GM18909 (cell line): ENCODE data around the gene MAST4.

Experiments
- ATAC-seq: cut with Tn5 transposase; IDR thresholded peaks from one replicate; pipeline ENCODE4 v1.9.1; 2021; ENCODE audit warnings: mild to moderate bottlenecking; ENCODE audit not compliant: unreplicated experiment, poor library complexity

The MAST4 gene

GRCh38 chr5:67002832-67003684 lies 406.9 kb downstream of the MAST4 start:
- no peak for ATAC-seq

GRCh38 chr5:67003685-67003934 lies 407.4 kb downstream of the MAST4 start:
- ATAC-seq, result no peak

GRCh38 chr5:67003935-67004729 lies 407.9 kb downstream of the MAST4 start:
- ATAC-seq, result peak; percentile 67

- ATAC-seq, result no peak
Measured at GRCh38 chr5:67004730-67005350, 408.6 kb downstream of the MAST4 start.

- no peak for ATAC-seq
Measured at GRCh38 chr5:67005737-67006499, 409.7 kb downstream of the MAST4 start.

GRCh38 chr5:67006500-67006848 lies 410.3 kb downstream of the MAST4 start:
- ATAC-seq, result no peak

GRCh38 chr5:67009028-67009427 lies 412.8 kb downstream of the MAST4 start:
- ATAC-seq, result no peak

GRCh38 chr5:67010684-67011409 lies 414.7 kb downstream of the MAST4 start:
- no peak for ATAC-seq

GRCh38 chr5:67011422-67011821 lies 415.2 kb downstream of the MAST4 start:
- ATAC-seq, result no peak

- ATAC-seq, result no peak
Measured at GRCh38 chr5:67012171-67012570, 416.0 kb downstream of the MAST4 start.

GRCh38 chr5:67013719-67014118 lies 417.5 kb downstream of the MAST4 start:
- no peak for ATAC-seq

- no peak for ATAC-seq
Measured at GRCh38 chr5:67014191-67014590, 418.0 kb downstream of the MAST4 start.

GRCh38 chr5:67014957-67015400 lies 418.8 kb downstream of the MAST4 start:
- no peak for ATAC-seq

GRCh38 chr5:67015541-67016191 lies 419.5 kb downstream of the MAST4 start:
- no peak for ATAC-seq

- no peak for ATAC-seq
Measured at GRCh38 chr5:67019065-67019845, 423.1 kb downstream of the MAST4 start.

- no peak for ATAC-seq
Measured at GRCh38 chr5:67020096-67020615, 424.0 kb downstream of the MAST4 start.

GRCh38 chr5:67021031-67021430 lies 424.8 kb downstream of the MAST4 start:
- no peak for ATAC-seq

- ATAC-seq, result no peak
Measured at GRCh38 chr5:67021521-67021920, 425.3 kb downstream of the MAST4 start.
